IPS DF 4.7 (cell line): Measurements from ENCODE around the gene GPC5.

ENCODE experiments used
- DNase-seq: peaks from one replicate; pipeline ENCODE4 v3.0.0-alpha.2; 2013; ENCODE audit warnings: low spot score; ENCODE audit errors: extremely low read depth

GPC5 gene

GRCh38 chr13:91454666-91455065 lies 56.2 kb downstream of the GPC5 start:
- DNase-seq, result no peak

GRCh38 chr13:91456837-91457236 lies 58.4 kb downstream of the GPC5 start:
- no peak for DNase-seq

GRCh38 chr13:91459485-91459884 lies 61.1 kb downstream of the GPC5 start:
- no peak for DNase-seq

- no peak for DNase-seq
These were observed 65.9 kb downstream of the GPC5 start for GRCh38 chr13:91464336-91464735.

GRCh38 chr13:91467236-91467635 lies 68.8 kb downstream of the GPC5 start:
- DNase-seq, result no peak

- DNase-seq, result no peak
These were observed 69.9 kb downstream of the GPC5 start for GRCh38 chr13:91468301-91468700.

GRCh38 chr13:91470084-91470621 lies 71.7 kb downstream of the GPC5 start:
- DNase-seq, result no peak

- DNase-seq, result no peak
These were observed 72.3 kb downstream of the GPC5 start for GRCh38 chr13:91470681-91471080.

GRCh38 chr13:91482427-91482826 lies 84.0 kb downstream of the GPC5 start:
- no peak for DNase-seq

GRCh38 chr13:91491980-91492379 lies 93.6 kb downstream of the GPC5 start:
- no peak for DNase-seq

GRCh38 chr13:91493442-91493841 lies 95.0 kb downstream of the GPC5 start:
- DNase-seq, result no peak

GRCh38 chr13:91498298-91498697 lies 99.9 kb downstream of the GPC5 start:
- no peak for DNase-seq

- DNase-seq, result no peak
These were observed 105.8 kb downstream of the GPC5 start for GRCh38 chr13:91504216-91504615.

- no peak for DNase-seq
These were observed 108.3 kb downstream of the GPC5 start for GRCh38 chr13:91506759-91507158.

- DNase-seq, result no peak
These were observed 111.6 kb downstream of the GPC5 start for GRCh38 chr13:91510058-91510457.

GRCh38 chr13:91513790-91514189 lies 115.4 kb downstream of the GPC5 start:
- no peak for DNase-seq

GRCh38 chr13:91516799-91517198 lies 118.4 kb downstream of the GPC5 start:
- DNase-seq, result no peak

GRCh38 chr13:91520952-91521351 lies 122.5 kb downstream of the GPC5 start:
- no peak for DNase-seq

GRCh38 chr13:91523116-91523515 lies 124.7 kb downstream of the GPC5 start:
- no peak for DNase-seq

- DNase-seq, result no peak
These were observed 128.2 kb downstream of the GPC5 start for GRCh38 chr13:91526543-91527033.

GRCh38 chr13:91529739-91530482 lies 131.5 kb downstream of the GPC5 start:
- DNase-seq, result no peak

- no peak for DNase-seq
These were observed 133.2 kb downstream of the GPC5 start for GRCh38 chr13:91531646-91532045.

- DNase-seq, result no peak
These were observed 134.9 kb downstream of the GPC5 start for GRCh38 chr13:91533354-91533753.
